Karpas-422 (cell line): ENCODE results near the gene CPNE9. TPM values are rescaled to one million over a fixed set of nuclear protein-coding genes. Genes with fewer than 3 reads are reported as not detected.

Experiments
- DNase-seq: peaks from one replicate; pipeline ENCODE4 v3.0.0-alpha.2; 2015
- H2AFZ ChIP-seq: fragments of 200-600 bp; sonication (generic); 2 replicates; pipeline ENCODE4 v1.6.1; 2014; ENCODE audit warnings: antibody characterized with exemption, low read length, mixed read lengths
- H3K27ac ChIP-seq: fragments of 200-600 bp; sonication (generic); 2 replicates; pipeline ENCODE4 v1.5.1; 2014; ENCODE audit warnings: mild to moderate bottlenecking, low read length, moderate library complexity
- H3K27me3 ChIP-seq: fragments of 200-600 bp; sonication (generic); 2 replicates; pipeline ENCODE4 v1.6.1; 2014; ENCODE audit warnings: low read length, mixed read lengths
- H3K36me3 ChIP-seq: fragments of 200-600 bp; sonication (generic); 2 replicates; pipeline ENCODE4 v1.6.1; 2014; ENCODE audit warnings: low read length, mixed read lengths; ENCODE audit not compliant: insufficient read depth
- H3K4me1 ChIP-seq: fragments of 200-600 bp; sonication (generic); 2 replicates; pipeline ENCODE4 v1.6.1; 2014; ENCODE audit warnings: mild to moderate bottlenecking, low read length, mixed read lengths
- H3K4me2 ChIP-seq: fragments of 200-600 bp; sonication (generic); 2 replicates; pipeline ENCODE4 v1.6.1; 2014; ENCODE audit warnings: low read length, low read depth, mild to moderate bottlenecking; ENCODE audit not compliant: poor library complexity, severe bottlenecking
- H3K4me3 ChIP-seq: fragments of 200-600 bp; sonication (generic); 2 replicates; pipeline ENCODE4 v1.5.1; 2014; ENCODE audit warnings: mild to moderate bottlenecking, antibody characterized with exemption, low read length, mixed read lengths
- H3K79me2 ChIP-seq: fragments of 200-600 bp; sonication (generic); 2 replicates; pipeline ENCODE4 v1.6.1; 2014; ENCODE audit warnings: mild to moderate bottlenecking, low read length, mixed read lengths
- H3K9ac ChIP-seq: fragments of 200-600 bp; sonication (generic); 2 replicates; pipeline ENCODE4 v1.6.0; 2014; ENCODE audit warnings: low read length
- H3K9me2 ChIP-seq: fragments of 200-600 bp; sonication (generic), shearing (Covaris generic); replicated peaks from 2 replicates; pipeline ENCODE4 v1.6.0; 2014; ENCODE audit warnings: mild to moderate bottlenecking, low read length, moderate library complexity; ENCODE audit not compliant: insufficient read depth
- H3K9me3 ChIP-seq: fragments of 300-700, 200-600 bp; sonication (generic); 2 replicates; pipeline ENCODE4 v1.6.1; 2014; ENCODE audit warnings: low read length, mixed read lengths
- H4K20me1 ChIP-seq: fragments of 200-600 bp; sonication (generic); 2 replicates; pipeline ENCODE4 v1.6.1; 2014; ENCODE audit warnings: mild to moderate bottlenecking, antibody characterized with exemption, low read length, low read depth; ENCODE audit not compliant: insufficient read depth
- total RNA-seq: library from RNA; depleted of rRNA; stranded (reverse); fragments of >200 nt; shearing (Covaris generic); gene quantifications from 2 replicates; pipeline ENCODE4 v1.2.3, GENCODE V29; 2014; ENCODE audit warnings: low replicate concordance

CPNE9 gene
- total RNA-seq, 1 experiment from 2014 or later, result not detected

- peaks cover 4% of the 10 kb centered on the region; the same call in 1 of the 2 replicates for H3K36me3 ChIP-seq
- H3K4me1 ChIP-seq, result peaks cover 38% of the 10 kb centered on the region
- H3K79me2 ChIP-seq, result no peaks in the 10 kb centered on the region
- peaks cover 12% of the 10 kb centered on the region; the same call in 1 of the 2 replicates for H4K20me1 ChIP-seq
- H3K27me3 ChIP-seq, result no peaks in the 10 kb centered on the region
- H3K4me3 ChIP-seq, result no peak overlapping the region
- DNase-seq, result peak; percentile 82
- H3K27ac ChIP-seq, result no peak overlapping the region
- H2AFZ ChIP-seq, result no peak overlapping the region
- no peaks in the 10 kb centered on the region for H3K9me2 ChIP-seq
- H3K9me3 ChIP-seq, result no peaks in the 10 kb centered on the region
- H3K4me2 ChIP-seq, result peak overlapping the region; percentile 16
- H3K9ac ChIP-seq, result no peak overlapping the region
Measured at GRCh38 chr3:9690451-9691450, 12.9 kb upstream of the CPNE9 start.

- peaks cover 4% of the 10 kb centered on the region; the same call in 1 of the 2 replicates for H3K36me3 ChIP-seq
- no peaks in the 10 kb centered on the region for H3K79me2 ChIP-seq
- H3K4me1 ChIP-seq, result peaks cover 38% of the 10 kb centered on the region
- no peak overlapping the region for H3K4me3 ChIP-seq
- no peaks in the 10 kb centered on the region for H3K9me3 ChIP-seq
- no peak overlapping the region for H2AFZ ChIP-seq
- no peak overlapping the region for H3K27ac ChIP-seq
- no peak overlapping the region for H3K4me2 ChIP-seq
- H3K27me3 ChIP-seq, result no peaks in the 10 kb centered on the region
- no peaks in the 10 kb centered on the region for H3K9me2 ChIP-seq
- peaks cover 12% of the 10 kb centered on the region; the same call in 1 of the 2 replicates for H4K20me1 ChIP-seq
- H3K9ac ChIP-seq, result no peak overlapping the region
- no peak for DNase-seq
Measured at GRCh38 chr3:9691636-9692035, 12.0 kb upstream of the CPNE9 start.

GRCh38 chr3:9692416-9692815 is 11.2 kb upstream of the CPNE9 start:
- no peak overlapping the region for H3K4me2 ChIP-seq
- no peaks in the 10 kb centered on the region for H3K9me3 ChIP-seq
- H4K20me1 ChIP-seq, result peaks cover 12% of the 10 kb centered on the region; the same call in 1 of the 2 replicates
- no peaks in the 10 kb centered on the region for H3K9me2 ChIP-seq
- H2AFZ ChIP-seq, result no peak overlapping the region
- H3K4me3 ChIP-seq, result no peak overlapping the region
- H3K27ac ChIP-seq, result no peak overlapping the region
- DNase-seq, result no peak
- H3K4me1 ChIP-seq, result peaks cover 38% of the 10 kb centered on the region
- peaks cover 4% of the 10 kb centered on the region; the same call in 1 of the 2 replicates for H3K36me3 ChIP-seq
- no peaks in the 10 kb centered on the region for H3K27me3 ChIP-seq
- no peak overlapping the region for H3K9ac ChIP-seq
- H3K79me2 ChIP-seq, result no peaks in the 10 kb centered on the region

DNA sequence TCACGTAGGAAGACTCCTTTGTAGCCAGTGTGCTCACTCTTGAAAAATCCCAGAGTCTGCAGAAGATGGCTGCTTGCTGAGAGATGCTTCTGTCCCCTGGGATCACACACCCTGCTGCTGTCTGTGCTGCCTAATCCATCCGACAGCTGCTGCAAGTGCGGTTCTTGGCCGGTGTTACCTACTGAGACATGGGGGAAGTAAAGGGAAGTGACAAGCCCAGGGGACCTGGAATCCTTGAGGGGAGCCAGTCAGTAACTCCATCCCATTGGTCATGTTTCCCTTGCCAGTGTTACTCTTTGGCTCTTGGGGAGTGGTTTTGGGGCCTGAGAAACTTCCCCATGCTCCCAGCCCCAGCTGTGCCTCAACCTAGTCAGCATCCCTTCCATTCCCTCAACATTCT is 8.3 kb upstream of the CPNE9 start:
- Histone ChIP-seq H3K4me2 (no peak overlapping the region), H4K20me1 (0 out of 2 replicates have a peak, but pooled peaks cover 6% of the 10 kb centered on the region), H3K79me2 (no peaks in the 10 kb centered on the region), H3K27ac (no peak overlapping the region), H3K9me2 (no peaks in the 10 kb centered on the region), H3K4me3 (no peak overlapping the region), H3K9me3 (no peaks in the 10 kb centered on the region), H3K36me3 (peaks cover 4% of the 10 kb centered on the region; the same call in 1 of the 2 replicates), H2AFZ (no peak overlapping the region), H3K27me3 (no peaks in the 10 kb centered on the region), H3K9ac (no peak overlapping the region), H3K4me1 (peaks cover 30% of the 10 kb centered on the region)
- DNase-seq, result no peak

DNA sequence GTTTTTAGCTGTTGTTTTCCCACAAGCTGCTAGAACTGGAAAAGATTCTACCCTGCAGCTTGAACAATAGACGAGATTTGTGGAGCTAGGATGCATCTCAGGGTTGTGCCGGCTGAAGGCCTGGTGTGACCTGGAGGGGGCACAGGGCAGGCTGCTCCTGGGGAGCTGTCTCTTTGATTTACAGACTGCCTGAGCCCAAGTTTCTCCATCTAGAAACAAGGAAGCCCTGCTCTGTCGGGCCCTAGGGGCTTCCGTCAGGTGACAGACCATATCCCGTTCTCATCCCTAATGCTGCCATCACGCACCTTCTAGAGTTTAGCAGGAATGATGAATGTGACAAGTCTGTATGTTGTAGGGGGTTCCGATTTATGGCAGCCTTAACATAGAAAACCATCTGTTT is 7.9 kb upstream of the CPNE9 start:
- peaks cover 4% of the 10 kb centered on the region; the same call in 1 of the 2 replicates for H3K36me3 ChIP-seq
- no peak for DNase-seq

DNA sequence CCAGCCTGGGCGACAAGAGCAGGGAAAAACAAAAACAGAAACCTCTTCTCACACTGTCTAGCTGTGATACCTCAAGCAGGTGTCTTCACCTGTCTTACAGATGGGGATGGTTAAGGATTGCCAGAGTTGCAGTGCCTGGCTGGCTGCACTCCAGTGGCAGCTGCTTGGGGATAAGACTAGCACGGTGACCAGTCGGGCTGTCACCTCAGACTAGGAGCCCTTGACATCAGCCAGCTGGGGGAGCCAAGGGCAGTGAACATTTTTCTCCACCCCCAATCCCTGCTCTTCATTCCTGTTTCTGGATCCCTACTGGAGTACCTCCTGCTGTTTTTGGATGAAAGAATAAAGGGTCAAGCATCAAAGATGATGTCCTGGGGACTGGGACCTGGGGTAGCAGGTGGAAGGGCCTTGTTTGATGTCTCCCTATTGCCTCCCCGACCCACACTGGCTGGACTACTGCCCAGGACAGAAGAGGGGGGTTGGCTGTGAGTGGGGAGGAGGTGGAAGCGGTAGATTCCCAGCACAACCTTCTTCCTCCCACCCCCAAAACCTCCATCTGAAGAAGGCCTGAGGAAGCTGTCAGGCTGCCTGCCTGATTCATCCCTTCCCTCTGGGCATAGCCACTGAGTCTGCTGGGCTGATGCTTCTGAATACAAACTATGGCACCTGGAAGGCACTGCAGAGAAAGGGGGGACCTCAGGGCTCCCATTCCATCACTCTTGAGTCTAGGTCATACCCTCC is 7.0 kb upstream of the CPNE9 start:
- H3K36me3 ChIP-seq, result peaks cover 4% of the 10 kb centered on the region; the same call in 1 of the 2 replicates
- no peak overlapping the region for H3K27ac ChIP-seq

More for the DNA sequence above, 7.9 kb upstream of the CPNE9 start:
- Histone ChIP-seq H3K9ac (no peak overlapping the region), H3K27ac (no peak overlapping the region), H3K9me2 (no peaks in the 10 kb centered on the region), H3K27me3 (no peaks in the 10 kb centered on the region), H3K4me3 (no peak overlapping the region), H3K4me2 (no peak overlapping the region), H3K9me3 (no peaks in the 10 kb centered on the region), H3K4me1 (peaks cover 26% of the 10 kb centered on the region), H4K20me1 (0 out of 2 replicates have a peak, but pooled peaks cover 5% of the 10 kb centered on the region), H3K79me2 (no peaks in the 10 kb centered on the region), H2AFZ (no peak overlapping the region)

DNA sequence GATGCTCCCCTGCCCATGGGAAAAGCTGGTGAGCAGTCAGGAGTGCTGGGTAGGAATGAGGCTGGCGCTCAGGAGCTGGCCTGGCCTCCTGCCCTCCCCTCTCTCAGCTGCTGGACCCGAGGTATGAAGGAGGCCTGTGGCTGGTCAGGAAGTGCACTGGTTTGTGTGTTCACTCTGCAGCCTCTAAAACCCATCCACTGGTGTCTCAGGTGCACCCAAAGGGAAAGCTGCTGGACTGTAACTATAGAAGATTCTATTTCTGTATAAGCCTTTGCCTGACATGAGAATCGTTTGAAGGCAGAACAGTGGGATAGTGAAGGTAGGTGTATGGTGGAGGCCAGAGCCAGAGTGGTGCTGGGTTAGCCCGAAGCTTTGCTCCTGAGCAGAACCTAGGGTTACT is 5.7 kb upstream of the CPNE9 start:
- Histone ChIP-seq H3K36me3 (peaks cover 4% of the 10 kb centered on the region; the same call in 1 of the 2 replicates), H3K4me3 (no peak overlapping the region), H3K9ac (no peak overlapping the region), H3K79me2 (no peaks in the 10 kb centered on the region), H3K9me3 (no peaks in the 10 kb centered on the region), H3K9me2 (no peaks in the 10 kb centered on the region), H3K4me2 (no peak overlapping the region), H3K4me1 (peaks cover 6% of the 10 kb centered on the region), H4K20me1 (0 out of 2 replicates have a peak, but pooled peaks cover 3% of the 10 kb centered on the region), H3K27me3 (no peaks in the 10 kb centered on the region), H3K27ac (no peak overlapping the region), H2AFZ (no peak overlapping the region)
- DNase-seq, result no peak

More for the DNA sequence above, 7.0 kb upstream of the CPNE9 start:
- no peak overlapping the region for H3K4me3 ChIP-seq
- H3K4me2 ChIP-seq, result no peak overlapping the region
- H3K27me3 ChIP-seq, result no peaks in the 10 kb centered on the region
- H3K4me1 ChIP-seq, result peaks cover 17% of the 10 kb centered on the region
- H3K9me3 ChIP-seq, result no peaks in the 10 kb centered on the region
- no peak overlapping the region for H3K9ac ChIP-seq
- no peaks in the 10 kb centered on the region for H3K9me2 ChIP-seq
- no peak for DNase-seq
- 0 out of 2 replicates have a peak, but pooled peaks cover 5% of the 10 kb centered on the region for H4K20me1 ChIP-seq
- H3K79me2 ChIP-seq, result no peaks in the 10 kb centered on the region
- no peak overlapping the region for H2AFZ ChIP-seq

DNA sequence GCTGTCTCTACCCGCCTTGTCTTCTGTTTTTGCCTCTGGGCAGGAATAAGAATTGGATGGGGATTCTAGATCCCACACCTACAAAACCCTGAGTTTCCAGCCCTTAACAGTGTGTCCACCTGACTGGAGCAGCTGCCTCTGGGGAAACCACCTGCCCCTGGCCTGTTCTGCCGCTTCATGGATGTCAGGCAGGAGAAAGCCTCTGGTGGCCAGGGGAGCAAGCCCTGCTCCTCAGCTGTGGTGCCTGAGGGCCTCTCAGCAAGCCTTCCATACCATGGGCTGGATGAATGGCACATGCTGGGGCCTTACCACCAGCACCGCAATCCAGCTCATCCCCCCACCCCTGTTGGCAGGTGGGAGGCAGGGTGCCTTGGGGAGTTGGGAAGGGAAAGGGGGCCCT is 5.3 kb upstream of the CPNE9 start:
- Histone ChIP-seq H3K79me2 (no peaks in the 10 kb centered on the region), H3K27ac (no peak overlapping the region), H3K9me3 (no peaks in the 10 kb centered on the region), H4K20me1 (no peaks in the 10 kb centered on the region), H3K27me3 (no peaks in the 10 kb centered on the region), H3K4me3 (no peak overlapping the region), H3K9ac (no peak overlapping the region), H2AFZ (no peak overlapping the region), H3K4me2 (no peak overlapping the region), H3K36me3 (peaks cover 4% of the 10 kb centered on the region; the same call in 1 of the 2 replicates), H3K4me1 (peaks cover 2% of the 10 kb centered on the region), H3K9me2 (no peaks in the 10 kb centered on the region)
- DNase-seq, result no peak
